Testis (tissue), 2 donors: ENCODE results near the gene TDO2.

Source experiments
- POLR2A ChIP-seq: fragments of 450-650 bp; IDR thresholded peaks from one replicate; pipeline ENCODE4 v1.6.1; 2017; ENCODE audit warnings: antibody characterized with exemption, mild to moderate bottlenecking, moderate library complexity
- TF ChIP-seq, protein P1 (sequence below), 3 experiments: fragments of 450-650 bp in 2 of 3; fragments of 200-600 bp in 1 of 3; sonication (generic) in 1 of 3; IDR thresholded peaks; one replicate each; pipeline ENCODE4 v1.5.1; 2016 to 2019; ENCODE audit warnings: antibody characterized with exemption in 3 of 3, mild to moderate bottlenecking in 2 of 3, moderate library complexity in 1 of 3

GRCh38 chr4:155966731-155967395, 63.4 kb downstream of the TDO2 start:
- TF ChIP-seq, protein P1, sequence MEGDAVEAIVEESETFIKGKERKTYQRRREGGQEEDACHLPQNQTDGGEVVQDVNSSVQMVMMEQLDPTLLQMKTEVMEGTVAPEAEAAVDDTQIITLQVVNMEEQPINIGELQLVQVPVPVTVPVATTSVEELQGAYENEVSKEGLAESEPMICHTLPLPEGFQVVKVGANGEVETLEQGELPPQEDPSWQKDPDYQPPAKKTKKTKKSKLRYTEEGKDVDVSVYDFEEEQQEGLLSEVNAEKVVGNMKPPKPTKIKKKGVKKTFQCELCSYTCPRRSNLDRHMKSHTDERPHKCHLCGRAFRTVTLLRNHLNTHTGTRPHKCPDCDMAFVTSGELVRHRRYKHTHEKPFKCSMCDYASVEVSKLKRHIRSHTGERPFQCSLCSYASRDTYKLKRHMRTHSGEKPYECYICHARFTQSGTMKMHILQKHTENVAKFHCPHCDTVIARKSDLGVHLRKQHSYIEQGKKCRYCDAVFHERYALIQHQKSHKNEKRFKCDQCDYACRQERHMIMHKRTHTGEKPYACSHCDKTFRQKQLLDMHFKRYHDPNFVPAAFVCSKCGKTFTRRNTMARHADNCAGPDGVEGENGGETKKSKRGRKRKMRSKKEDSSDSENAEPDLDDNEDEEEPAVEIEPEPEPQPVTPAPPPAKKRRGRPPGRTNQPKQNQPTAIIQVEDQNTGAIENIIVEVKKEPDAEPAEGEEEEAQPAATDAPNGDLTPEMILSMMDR (IDR thresholded peaks at IDR 0.05), result no peak
- TF ChIP-seq POLR2A, result no peak
